Kidney epithelial cell (primary cell): Measurements from ENCODE around the gene VIPR2. TPM values are rescaled to one million over a fixed set of nuclear protein-coding genes. Genes with fewer than 3 reads are reported as not detected.

ENCODE experiments used
- DNase-seq: peaks from one replicate; pipeline ENCODE4 v3.0.0-alpha.2; 2010; ENCODE audit warnings: low read depth
- H3K27me3 ChIP-seq: 2 replicates; pipeline ENCODE4 v1.6.0; 2011; ENCODE audit warnings: low read length; ENCODE audit not compliant: control insufficient read depth, insufficient read depth
- H3K36me3 ChIP-seq: 2 replicates; pipeline ENCODE4 v1.5.1; 2011; ENCODE audit warnings: low read length; ENCODE audit not compliant: control insufficient read depth, insufficient read depth
- H3K4me3 ChIP-seq: 2 replicates; pipeline ENCODE4 v1.5.1; 2011; ENCODE audit warnings: low read depth, mild to moderate bottlenecking, control low read depth, low read length
- total RNA-seq: library from RNA; depleted of rRNA; stranded (reverse); fragments of >200 nt; gene quantifications from 2 replicates; pipeline ENCODE4 v1.2.3, GENCODE V29; 2015
- TF ChIP-seq, protein P1 (sequence below): IDR thresholded peaks from 2 replicates; pipeline ENCODE4 v1.5.1; 2011; ENCODE audit warnings: mild to moderate bottlenecking, moderate library complexity, low read length, control low read depth, inconsistent platforms; ENCODE audit not compliant: insufficient read depth, poor library complexity, severe bottlenecking

Gene VIPR2
- total RNA-seq, 1 donor from 2014 or later, result not detected

DNA sequence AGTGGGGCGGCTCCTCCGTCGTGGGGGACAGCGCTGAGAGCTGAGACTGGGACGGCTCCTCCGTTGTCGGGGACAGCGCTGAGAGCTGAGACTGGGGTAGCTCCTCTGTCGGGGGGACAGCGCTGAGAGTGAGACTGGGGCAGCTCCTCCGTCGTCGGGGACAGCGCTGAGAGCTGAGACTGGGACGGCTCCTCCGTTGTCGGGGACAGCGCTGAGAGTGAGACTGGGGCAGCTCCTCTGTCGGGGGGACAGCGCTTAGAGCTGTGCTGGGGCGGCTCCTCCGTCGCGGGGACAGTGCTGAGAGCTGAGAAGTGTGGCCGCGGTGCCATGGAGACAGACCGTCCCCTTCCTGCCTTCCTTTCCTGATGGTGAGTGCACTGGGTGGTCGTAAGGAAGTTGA is 151.9 kb downstream of the VIPR2 start:
- no peak overlapping the region for H3K4me3 ChIP-seq
- no peaks in the 10 kb centered on the region for H3K36me3 ChIP-seq
- H3K27me3 ChIP-seq, result peaks cover 38% of the 10 kb centered on the region
- TF ChIP-seq, protein P1, sequence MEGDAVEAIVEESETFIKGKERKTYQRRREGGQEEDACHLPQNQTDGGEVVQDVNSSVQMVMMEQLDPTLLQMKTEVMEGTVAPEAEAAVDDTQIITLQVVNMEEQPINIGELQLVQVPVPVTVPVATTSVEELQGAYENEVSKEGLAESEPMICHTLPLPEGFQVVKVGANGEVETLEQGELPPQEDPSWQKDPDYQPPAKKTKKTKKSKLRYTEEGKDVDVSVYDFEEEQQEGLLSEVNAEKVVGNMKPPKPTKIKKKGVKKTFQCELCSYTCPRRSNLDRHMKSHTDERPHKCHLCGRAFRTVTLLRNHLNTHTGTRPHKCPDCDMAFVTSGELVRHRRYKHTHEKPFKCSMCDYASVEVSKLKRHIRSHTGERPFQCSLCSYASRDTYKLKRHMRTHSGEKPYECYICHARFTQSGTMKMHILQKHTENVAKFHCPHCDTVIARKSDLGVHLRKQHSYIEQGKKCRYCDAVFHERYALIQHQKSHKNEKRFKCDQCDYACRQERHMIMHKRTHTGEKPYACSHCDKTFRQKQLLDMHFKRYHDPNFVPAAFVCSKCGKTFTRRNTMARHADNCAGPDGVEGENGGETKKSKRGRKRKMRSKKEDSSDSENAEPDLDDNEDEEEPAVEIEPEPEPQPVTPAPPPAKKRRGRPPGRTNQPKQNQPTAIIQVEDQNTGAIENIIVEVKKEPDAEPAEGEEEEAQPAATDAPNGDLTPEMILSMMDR, result no peak
- no peak for DNase-seq

DNA sequence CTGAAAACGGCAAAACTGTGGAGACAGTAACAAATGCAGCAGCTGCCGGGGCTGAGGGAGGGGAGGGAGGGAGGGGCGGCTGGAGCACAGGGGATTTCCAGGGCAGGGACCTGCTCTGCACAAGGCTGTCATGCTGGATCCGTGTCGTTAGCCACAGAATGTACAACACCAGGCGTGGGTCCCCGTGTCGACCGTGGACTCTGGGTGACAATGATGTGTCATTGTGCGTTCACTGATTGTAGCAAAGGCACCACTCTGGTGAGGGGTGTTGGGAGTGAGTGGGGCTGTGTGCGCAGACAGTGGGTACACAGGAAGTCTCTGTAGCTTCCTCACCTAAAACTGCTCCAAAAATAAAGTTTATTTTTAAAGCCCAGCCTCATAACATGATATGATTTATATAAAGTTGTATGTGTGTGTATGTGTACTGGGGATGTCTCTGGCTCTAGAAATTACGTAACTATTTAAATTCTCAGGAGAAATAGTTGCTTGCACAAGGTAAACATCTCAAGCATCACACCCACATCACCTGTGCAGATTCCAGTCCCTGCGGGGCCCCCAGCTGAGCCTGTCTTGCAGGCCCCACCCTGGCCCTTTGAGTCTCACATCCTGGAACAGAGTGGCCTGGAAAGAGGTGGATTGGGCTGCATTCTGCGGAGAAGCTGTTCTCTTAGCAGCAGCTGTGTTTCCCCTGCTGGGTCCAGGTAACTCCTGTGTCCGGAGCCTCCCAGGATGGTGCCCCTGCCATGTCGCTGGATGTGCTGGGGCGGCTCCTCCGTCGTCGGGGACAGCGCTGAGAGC is 152.6 kb downstream of the VIPR2 start:
- H3K36me3 ChIP-seq, result no peaks in the 10 kb centered on the region
- TF ChIP-seq, protein P1, result no peak
- peaks cover 32% of the 10 kb centered on the region for H3K27me3 ChIP-seq
- H3K4me3 ChIP-seq, result no peak overlapping the region
- no peak for DNase-seq

DNA sequence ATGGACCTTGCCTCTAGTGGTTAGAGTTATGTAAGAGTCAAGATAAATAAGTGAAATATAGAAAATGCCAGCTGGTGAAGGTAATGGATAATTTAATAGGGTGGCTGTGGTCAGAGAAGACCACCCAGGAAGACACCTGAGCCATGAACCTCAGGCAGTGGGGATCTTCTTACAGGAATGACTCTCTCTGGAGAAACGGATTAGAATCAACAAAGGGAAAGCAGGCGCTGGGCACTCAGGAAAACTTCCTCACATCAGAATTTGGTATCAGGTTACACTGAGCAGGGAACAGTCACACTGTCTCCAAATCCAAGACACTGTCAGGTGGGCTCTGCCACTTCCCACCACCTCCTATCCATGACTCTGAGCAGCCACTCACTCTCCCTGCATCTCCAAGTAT is 155.7 kb downstream of the VIPR2 start:
- Histone ChIP-seq H3K4me3 (no peak overlapping the region), H3K36me3 (no peaks in the 10 kb centered on the region), H3K27me3 (peaks cover 21% of the 10 kb centered on the region)
- no peak for DNase-seq
- TF ChIP-seq, protein P1, result no peak

DNA sequence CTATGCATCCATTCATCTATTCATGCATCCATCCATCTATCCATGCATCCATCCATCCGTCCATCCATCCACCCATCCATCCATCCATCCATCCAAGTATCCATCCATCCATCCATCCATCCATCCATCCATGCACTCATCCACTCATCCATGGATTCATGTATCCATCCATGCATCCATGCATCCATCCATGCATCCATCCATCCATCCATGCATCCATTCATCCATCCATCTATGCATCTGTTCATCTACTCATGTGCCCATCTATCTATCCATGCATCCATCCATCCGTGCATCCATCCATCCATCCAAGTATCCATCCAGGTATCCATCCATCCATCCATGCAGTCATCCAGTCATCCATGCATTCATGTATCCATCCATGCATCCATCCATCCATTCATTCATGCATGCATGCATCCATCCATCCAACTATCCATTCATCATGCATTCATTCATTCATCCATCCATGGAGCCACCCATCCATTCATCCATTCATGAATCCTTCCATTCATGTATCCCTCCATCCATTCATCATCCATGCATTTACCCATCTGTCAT is 156.3 kb downstream of the VIPR2 start:
- Histone ChIP-seq H3K36me3 (no peaks in the 10 kb centered on the region), H3K4me3 (no peak overlapping the region), H3K27me3 (peaks cover 18% of the 10 kb centered on the region)
- no peak for DNase-seq
- TF ChIP-seq, protein P1, result no peak

DNA sequence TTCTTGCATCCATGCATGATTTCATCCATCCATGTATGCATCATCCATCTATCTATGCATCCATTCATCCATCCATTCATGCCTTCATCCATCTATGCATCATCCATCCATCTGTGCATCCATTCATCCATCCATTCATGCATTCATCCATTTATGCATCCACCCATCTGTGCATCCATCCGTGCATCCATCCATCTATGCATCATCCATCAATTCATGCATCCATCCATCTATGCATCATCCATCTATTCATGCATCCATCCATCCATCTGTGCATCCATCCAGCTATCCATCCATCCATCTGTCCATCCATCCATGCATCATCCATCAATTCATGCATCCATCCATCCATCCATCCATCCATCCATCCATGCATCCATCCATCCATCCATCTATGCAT is 157.0 kb downstream of the VIPR2 start:
- H3K4me3 ChIP-seq, result no peak overlapping the region
- no peaks in the 10 kb centered on the region for H3K36me3 ChIP-seq
- TF ChIP-seq, protein P1, result no peak
- H3K27me3 ChIP-seq, result peaks cover 13% of the 10 kb centered on the region
- DNase-seq, result no peak
